ENCODE data around the gene ABCB6.

Gene ABCB6

DNA sequence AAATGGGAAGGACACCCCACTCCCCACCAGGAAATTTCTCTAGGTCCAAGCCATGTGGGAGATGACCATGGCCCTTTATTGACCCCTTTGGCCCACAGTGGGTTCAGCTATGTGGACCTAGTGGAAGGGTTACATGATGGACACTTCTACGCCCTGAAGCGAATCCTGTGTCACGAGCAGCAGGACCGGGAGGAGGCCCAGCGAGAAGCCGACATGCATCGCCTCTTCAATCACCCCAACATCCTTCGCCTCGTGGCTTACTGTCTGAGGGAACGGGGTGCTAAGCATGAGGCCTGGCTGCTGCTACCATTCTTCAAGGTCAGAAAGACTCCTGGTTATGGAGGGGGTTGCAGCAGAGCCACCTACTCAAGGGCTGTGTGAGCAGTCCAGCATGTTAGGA, 27.8 kb upstream of the ABCB6 start:
- peak overlapping the region; percentile 94; the same call in 1 of the 2 replicates for H3K4me3 ChIP-seq
- peaks cover 70% of the 10 kb centered on the region for H3K4me1 ChIP-seq
- TF ChIP-seq Cebpa-rat (IDR thresholded peaks at IDR 0.05): no peak
- H3K4me2 ChIP-seq: peak overlapping the region; percentile 98
- H3K27ac ChIP-seq: no peak overlapping the region
- H4K20me1 ChIP-seq: 0 out of 2 replicates have a peak, but pooled peaks cover 5% of the 10 kb centered on the region
- peak overlapping the region; percentile 94; the same call in 1 of the 2 replicates for H3K9ac ChIP-seq
- H3K36me3 ChIP-seq: peaks cover 18% of the 10 kb centered on the region; the same call in 1 of the 2 replicates
- no peaks in the 10 kb centered on the region for H3K9me3 ChIP-seq
- H3K27me3 ChIP-seq: no peaks in the 10 kb centered on the region

DNA sequence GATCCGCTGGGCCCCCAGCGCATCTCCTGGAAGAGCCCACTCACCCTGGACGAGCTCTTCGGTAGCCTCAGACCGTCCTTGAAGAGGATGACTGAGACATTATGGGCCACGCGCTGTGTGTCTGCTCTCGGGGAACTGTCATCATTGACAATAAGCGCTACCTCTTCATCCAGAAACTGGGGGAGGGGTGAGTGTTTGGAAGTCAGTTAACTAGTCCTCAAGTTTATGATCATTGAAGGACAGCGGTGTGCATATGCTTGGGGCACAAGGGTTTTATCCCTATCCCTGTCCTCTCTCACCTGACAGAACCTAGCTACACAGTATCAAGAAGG, 27.1 kb upstream of the ABCB6 start:
- no peaks in the 10 kb centered on the region for H3K9me3 ChIP-seq

DNA sequence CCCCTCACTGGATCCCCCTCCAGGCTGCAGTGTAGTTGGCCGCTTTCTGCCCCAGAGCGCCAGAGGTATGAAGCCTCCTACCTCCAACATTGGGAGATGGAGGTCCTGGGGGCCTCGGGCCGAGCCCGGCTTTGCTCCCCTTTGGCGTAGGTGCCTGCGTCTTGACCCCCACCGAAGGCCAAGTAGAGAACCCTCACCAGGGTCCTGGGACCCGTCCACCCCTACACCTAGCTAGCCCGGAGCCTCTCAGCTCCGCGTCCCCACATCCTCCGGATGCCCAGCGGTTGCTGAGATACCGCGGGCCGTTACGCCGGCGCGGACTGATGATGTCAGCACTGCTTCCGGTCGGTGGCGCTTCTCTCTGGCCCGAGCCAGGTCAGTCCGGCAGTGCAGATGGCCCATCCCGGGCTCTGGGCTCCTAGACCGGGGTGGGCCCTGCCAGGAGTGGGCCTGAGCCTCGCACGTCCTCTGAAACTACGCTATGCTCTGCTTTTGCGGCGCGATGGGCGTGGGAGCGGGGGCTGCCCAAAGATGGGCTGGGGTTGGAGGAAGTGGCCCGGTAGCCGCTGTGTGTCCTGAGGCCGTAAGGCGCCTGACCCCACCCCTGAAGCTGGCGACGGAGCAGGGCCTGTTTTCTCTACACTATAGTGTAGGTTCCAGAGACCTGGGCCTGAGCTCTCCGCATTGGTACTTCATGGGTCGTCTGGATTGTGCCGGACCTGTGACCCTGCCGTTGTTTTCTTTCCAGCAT, 26.6 kb upstream of the ABCB6 start, which contains the start of the genes GLB1L and STK16:
Gene GLB1L (minus strand): TSS at position 297 of the 751 bp plus-strand sequence. CDS start 1,871 bp downstream, outside the sequence.
Gene STK16 (plus strand): TSS at position 332 of the 751 bp plus-strand sequence. CDS start 521 bp downstream, outside the sequence.
- Histone ChIP-seq H3K27ac (peak within 1 kb of the TSS; percentile 94), H3K36me3 (peaks cover 12% of the 10 kb centered on the region; the same call in 1 of the 2 replicates), H3K27me3 (no peaks in the 10 kb centered on the region), H3K9me3 (no peaks in the 10 kb centered on the region), H3K4me3 (peak within 1 kb of the TSS; percentile 94), H3K4me1 (peaks cover 58% of the 10 kb centered on the region), H3K9ac (peak within 1 kb of the TSS; percentile 94), H3K4me2 (peak within 1 kb of the TSS; percentile 98), H4K20me1 (0 out of 2 replicates have a peak, but pooled peaks cover 5% of the 10 kb centered on the region)
- no peak for TF ChIP-seq Cebpa-rat (IDR thresholded peaks at IDR 0.05)

More for the DNA sequence above, 27.1 kb upstream of the ABCB6 start:
- TF ChIP-seq Cebpa-rat (IDR thresholded peaks at IDR 0.05): no peak
- Histone ChIP-seq H3K9ac (peak overlapping the region; percentile 94), H3K4me1 (peaks cover 63% of the 10 kb centered on the region), H4K20me1 (0 out of 2 replicates have a peak, but pooled peaks cover 5% of the 10 kb centered on the region), H3K27ac (peak overlapping the region; percentile 94), H3K27me3 (no peaks in the 10 kb centered on the region), H3K36me3 (peaks cover 17% of the 10 kb centered on the region; the same call in 1 of the 2 replicates), H3K4me2 (peak overlapping the region; percentile 98), H3K4me3 (peak overlapping the region; percentile 94)

DNA sequence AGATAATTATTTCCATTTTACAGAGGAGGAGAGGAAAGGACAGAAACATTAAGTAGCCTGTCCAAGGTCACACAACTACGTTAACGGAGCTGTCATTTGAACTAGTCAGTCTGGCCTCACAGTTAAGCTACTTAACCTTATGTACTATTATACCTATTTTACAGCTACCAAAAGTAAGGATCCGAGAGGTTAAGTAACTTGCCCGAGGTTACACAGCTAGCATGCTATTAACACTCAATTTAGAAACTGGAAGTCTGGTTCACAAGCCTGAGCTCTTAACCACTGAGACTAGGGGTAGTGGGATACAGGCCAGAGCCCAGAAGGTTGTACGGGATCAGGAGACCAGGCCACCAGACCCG, 26.0 kb upstream of the ABCB6 start:
- peak overlapping the region; percentile 98 for H3K4me2 ChIP-seq
- peak overlapping the region; percentile 94 for H3K27ac ChIP-seq
- H4K20me1 ChIP-seq: 0 out of 2 replicates have a peak, but pooled peaks cover 5% of the 10 kb centered on the region
- H3K36me3 ChIP-seq: peaks cover 8% of the 10 kb centered on the region; the same call in 1 of the 2 replicates
- H3K4me1 ChIP-seq: peaks cover 52% of the 10 kb centered on the region
- no peaks in the 10 kb centered on the region for H3K9me3 ChIP-seq
- no peak for TF ChIP-seq Cebpa-rat (IDR thresholded peaks at IDR 0.05)
- no peaks in the 10 kb centered on the region for H3K27me3 ChIP-seq
- peak overlapping the region; percentile 94 for H3K4me3 ChIP-seq
- H3K9ac ChIP-seq: peak overlapping the region; percentile 94

DNA sequence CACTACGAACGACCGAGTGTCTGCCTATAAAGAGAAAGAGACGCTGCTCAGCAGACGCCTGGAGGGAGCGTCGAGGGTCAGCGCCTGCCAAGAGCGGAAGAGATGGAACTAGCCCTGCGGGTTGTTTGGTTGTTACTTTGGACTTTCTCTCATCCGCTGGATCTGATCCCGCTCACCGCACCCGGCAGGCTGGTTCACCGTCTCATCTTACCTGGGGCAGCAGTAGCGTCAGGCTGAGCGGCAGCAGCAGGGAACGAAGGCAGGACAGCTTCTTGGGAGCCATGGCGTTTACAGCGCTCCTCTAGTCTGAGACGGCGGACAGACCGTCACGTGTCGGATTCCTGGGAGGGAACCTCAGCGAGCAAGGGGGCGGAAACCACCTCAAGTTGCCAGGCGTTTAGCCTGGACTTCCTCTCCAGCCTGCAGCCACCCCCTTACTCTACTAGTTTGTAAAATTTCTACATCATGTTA, 24.6 kb upstream of the ABCB6 start:
- peaks cover 20% of the 10 kb centered on the region for H3K36me3 ChIP-seq
- no peaks in the 10 kb centered on the region for H4K20me1 ChIP-seq
- no peak overlapping the region for H3K4me3 ChIP-seq
- no peak overlapping the region for H3K27ac ChIP-seq
- peaks cover 38% of the 10 kb centered on the region for H3K4me1 ChIP-seq
- no peak overlapping the region for H3K9ac ChIP-seq
- no peak for TF ChIP-seq Cebpa-rat (IDR thresholded peaks at IDR 0.05)
- H3K9me3 ChIP-seq: no peaks in the 10 kb centered on the region
- no peaks in the 10 kb centered on the region for H3K27me3 ChIP-seq
- H3K4me2 ChIP-seq: no peak overlapping the region

DNA sequence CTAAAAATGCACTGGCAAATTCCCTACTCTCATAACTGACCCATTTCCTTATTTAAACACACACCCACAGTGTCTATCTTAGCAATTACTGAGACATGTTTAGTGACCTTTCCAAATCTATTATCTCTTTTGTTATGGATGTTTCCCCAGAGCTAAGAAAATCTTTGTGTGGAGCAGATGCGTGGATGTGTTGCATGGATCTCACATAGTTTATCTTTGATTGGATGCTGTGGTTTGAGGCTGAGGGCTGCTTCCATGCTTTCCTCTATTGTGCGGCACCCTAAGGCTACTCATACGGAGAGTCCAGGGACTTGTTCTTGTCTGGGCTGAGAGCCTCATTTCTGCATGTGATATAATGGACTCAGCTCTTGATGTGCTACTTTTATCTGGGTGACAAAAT, 15.6 kb upstream of the ABCB6 start:
- no peak overlapping the region for H3K27ac ChIP-seq
- no peak overlapping the region for H3K4me2 ChIP-seq
- H4K20me1 ChIP-seq: peaks cover 14% of the 10 kb centered on the region; the same call in 1 of the 2 replicates
- H3K9ac ChIP-seq: no peak overlapping the region
- H3K27me3 ChIP-seq: no peaks in the 10 kb centered on the region
- no peaks in the 10 kb centered on the region for H3K9me3 ChIP-seq
- TF ChIP-seq Cebpa-rat (IDR thresholded peaks at IDR 0.05): no peak
- no peak overlapping the region for H3K4me3 ChIP-seq
- H3K36me3 ChIP-seq: peaks cover 77% of the 10 kb centered on the region
- peaks cover 18% of the 10 kb centered on the region for H3K4me1 ChIP-seq

DNA sequence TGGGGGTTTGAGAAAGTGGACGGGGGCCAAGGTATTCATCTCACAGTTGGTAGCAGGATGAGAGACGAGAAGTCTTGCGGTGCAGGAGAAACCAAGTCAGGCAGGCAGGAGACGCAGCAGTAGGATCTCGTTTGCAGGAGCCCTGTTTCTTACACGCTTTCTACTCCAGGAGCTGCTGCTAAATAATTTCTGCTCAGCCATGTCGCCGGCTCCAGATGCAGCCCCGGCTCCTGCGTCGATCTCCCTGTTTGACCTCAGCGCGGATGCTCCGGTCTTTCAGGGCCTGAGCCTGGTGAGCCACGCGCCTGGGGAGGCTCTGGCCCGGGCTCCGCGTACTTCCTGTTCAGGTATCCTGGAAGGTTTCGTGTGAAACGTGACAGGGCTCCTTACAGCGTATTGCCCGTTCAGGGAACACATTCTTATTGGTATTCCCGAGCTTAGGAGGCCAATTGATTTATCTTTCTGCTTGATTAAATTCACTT, 11.3 kb upstream of the ABCB6 start:
- peak overlapping the region; percentile 86 for H3K4me3 ChIP-seq
- H3K9ac ChIP-seq: peak overlapping the region; percentile 88
- no peaks in the 10 kb centered on the region for H3K27me3 ChIP-seq
- peaks cover 48% of the 10 kb centered on the region for H3K36me3 ChIP-seq
- peak overlapping the region; percentile 72 for H3K27ac ChIP-seq
- no peaks in the 10 kb centered on the region for H3K9me3 ChIP-seq
- H4K20me1 ChIP-seq: peaks cover 51% of the 10 kb centered on the region
- H3K4me2 ChIP-seq: peak overlapping the region; percentile 97
- H3K4me1 ChIP-seq: peaks cover 54% of the 10 kb centered on the region
- TF ChIP-seq Cebpa-rat (IDR thresholded peaks at IDR 0.05): no peak

DNA sequence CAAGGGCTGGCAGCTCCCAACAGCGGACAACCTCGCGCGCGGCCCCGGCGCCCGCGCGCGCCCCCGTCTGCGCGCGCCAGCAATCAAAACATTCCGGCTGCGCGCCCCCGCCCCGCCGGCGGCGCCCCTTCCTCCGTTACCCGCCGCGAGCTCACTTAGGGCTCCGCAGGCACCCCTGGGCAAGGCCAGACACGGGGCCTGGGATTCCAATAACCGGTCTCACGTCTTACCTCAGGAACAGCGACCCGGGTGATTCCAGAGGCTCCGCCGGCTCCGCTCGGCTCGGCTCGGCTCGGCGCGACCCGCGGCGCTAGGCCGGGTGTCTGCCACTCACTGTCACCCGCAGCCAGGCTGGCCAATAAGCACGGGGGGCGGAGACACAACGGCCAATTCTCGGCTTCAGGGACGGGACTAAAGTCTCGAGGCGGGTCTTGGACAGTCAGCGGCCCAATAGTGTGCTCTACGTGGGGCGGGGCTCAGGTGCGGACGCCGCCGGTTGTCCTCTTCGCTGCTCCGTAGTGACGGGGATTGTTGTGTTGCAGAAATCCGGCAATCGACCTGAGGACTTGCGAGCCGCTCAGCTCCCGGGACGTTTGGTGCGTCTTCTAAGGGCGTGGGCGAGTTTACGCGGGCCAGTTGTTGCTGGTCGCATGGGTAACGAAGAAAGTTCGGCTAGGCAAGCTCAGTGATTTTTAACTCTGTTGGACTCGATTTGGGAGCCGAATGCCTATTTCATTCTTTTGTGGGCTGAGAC, 10.7 kb upstream of the ABCB6 start, which contains the start of the genes ANKZF1 and ATG9A:
Gene ANKZF1 (plus strand): TSS at position 502 of the 754 bp plus-strand sequence. CDS start 452 bp downstream, outside the sequence.
Gene ATG9A (minus strand): TSS at position 332 of the 754 bp plus-strand sequence. CDS start 1,612 bp downstream, outside the sequence.
- Histone ChIP-seq H3K9me3 (no peaks in the 10 kb centered on the region), H4K20me1 (peaks cover 51% of the 10 kb centered on the region), H3K9ac (peak within 1 kb of the TSS; percentile 88), H3K36me3 (peaks cover 48% of the 10 kb centered on the region), H3K27me3 (no peaks in the 10 kb centered on the region), H3K4me3 (peak within 1 kb of the TSS; percentile 86), H3K27ac (peak within 1 kb of the TSS; percentile 84), H3K4me2 (peak within 1 kb of the TSS; percentile 97), H3K4me1 (peaks cover 58% of the 10 kb centered on the region)
- no peak for TF ChIP-seq Cebpa-rat (IDR thresholded peaks at IDR 0.05)

DNA sequence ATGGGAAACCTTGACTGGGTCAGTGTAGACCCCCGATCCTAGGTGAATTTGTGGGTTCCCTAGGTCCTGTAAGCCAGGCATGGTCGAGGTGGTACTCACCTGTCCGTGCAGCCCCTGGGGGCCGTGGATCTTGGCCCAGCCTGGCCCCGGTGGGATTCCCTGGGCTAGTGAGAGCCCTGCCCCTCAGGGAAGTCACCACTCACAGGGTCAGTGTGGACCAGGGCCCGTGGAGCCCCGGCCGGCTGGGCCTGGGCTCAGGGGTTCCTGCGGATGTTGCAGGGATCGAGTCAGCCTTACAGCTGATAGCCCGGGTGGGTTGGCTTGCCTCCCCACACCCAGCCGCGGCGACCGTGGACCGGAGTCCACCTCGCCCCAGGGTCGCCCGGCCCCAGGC, 10.2 kb upstream of the ABCB6 start:
- peaks cover 55% of the 10 kb centered on the region for H4K20me1 ChIP-seq
- H3K4me1 ChIP-seq: peaks cover 58% of the 10 kb centered on the region
- no peaks in the 10 kb centered on the region for H3K27me3 ChIP-seq
- H3K4me2 ChIP-seq: peak overlapping the region; percentile 88
- peaks cover 48% of the 10 kb centered on the region for H3K36me3 ChIP-seq
- peak overlapping the region; percentile 86 for H3K4me3 ChIP-seq
- no peaks in the 10 kb centered on the region for H3K9me3 ChIP-seq
- H3K27ac ChIP-seq: peak overlapping the region; percentile 84
- peak overlapping the region; percentile 88 for H3K9ac ChIP-seq
- no peak for TF ChIP-seq Cebpa-rat (IDR thresholded peaks at IDR 0.05)

All from BLaER1 (cell line).